ENCODE results near the gene CLEC3B.
A peak's percentile ranks its signal among the peaks of the same experiment; 100 is the strongest.
"Not testable (repeated sequence)": the region's sequence is repeated elsewhere in the genome, so short reads cannot be mapped to it uniquely, and the experiment has no call there.

The CLEC3B gene

DNA sequence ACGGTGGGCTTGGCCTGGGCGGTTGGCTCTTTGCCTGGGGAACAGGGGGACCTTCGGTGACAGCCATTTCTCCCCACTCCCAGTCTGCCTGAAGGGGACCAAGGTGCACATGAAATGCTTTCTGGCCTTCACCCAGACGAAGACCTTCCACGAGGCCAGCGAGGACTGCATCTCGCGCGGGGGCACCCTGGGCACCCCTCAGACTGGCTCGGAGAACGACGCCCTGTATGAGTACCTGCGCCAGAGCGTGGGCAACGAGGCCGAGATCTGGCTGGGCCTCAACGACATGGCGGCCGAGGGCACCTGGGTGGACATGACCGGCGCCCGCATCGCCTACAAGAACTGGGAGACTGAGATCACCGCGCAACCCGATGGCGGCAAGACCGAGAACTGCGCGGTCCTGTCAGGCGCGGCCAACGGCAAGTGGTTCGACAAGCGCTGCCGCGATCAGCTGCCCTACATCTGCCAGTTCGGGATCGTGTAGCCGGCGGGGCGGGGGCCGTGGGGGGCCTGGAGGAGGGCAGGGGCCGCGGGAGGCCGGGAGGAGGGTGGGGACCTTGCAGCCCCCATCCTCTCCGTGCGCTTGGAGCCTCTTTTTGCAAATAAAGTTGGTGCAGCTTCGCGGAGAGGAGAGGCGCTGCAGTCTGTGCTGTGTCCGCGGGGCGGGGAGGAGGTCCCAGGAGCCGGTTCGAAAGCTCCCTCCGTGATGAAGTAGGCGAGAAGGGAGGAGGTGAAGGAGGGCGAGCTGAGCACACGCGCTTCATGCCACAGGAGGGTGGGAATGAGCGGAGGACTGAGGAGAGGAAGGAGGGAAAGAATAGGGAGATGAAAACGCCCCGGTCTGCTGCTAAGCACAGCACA is 9.6 kb downstream of the CLEC3B start:
- DNase-seq (ENCODE audit: low read depth): no peak

DNA sequence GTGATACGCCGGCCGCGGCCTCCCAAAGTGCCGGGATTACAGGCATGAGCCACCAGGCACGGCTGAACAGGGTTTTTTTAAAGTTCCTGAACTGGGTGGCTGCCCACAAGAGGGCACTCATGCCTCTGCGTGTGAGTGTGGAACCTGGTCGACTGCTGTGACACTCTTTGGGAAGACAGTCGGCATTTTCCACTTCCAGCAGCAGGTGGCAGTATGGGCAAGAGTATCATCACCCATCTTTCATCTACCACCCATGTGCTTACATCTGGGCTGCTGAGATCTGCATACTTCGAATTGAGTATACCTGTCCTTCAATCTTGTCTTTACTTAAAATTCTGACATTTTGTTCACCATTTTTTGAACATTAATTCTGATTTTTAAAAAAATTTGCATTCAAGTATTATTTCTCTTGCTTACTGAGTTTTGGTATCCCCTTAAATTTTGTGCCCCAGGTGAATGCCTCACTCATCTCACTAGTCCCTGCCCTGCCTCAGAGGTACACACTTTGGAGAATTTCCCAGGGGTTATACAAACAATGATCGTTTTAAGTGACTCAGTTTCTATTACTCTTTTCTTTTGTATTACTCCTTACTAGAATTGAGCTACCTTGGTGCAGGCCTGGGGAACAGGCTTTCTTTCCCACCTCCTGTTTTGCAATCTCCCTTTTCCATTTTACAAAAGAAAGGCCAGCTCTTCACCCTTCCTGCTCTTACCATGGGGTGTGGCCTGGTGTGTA is 11.8 kb downstream of the CLEC3B start:
- peak; percentile 91 for DNase-seq (ENCODE audit: low read depth)

DNA sequence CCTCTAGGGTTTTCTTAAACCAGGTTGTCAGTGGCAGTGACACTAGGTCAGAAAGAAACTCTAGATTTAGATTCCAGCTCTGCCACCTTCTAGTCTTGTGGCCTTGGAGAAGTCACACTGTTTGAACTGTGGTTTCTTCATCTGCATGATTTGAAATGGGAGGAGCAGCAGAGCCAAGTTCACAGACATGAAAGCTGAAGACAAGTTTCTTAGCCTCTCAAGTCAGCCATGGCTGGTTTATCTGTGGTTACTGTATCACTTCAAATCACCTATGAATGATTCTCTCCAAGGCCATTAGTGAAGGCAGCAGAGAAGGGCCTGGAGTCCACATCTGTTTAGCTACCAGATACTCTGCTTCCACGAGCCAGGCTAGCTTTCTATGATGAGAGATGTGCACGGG is 15.6 kb downstream of the CLEC3B start:
- no peak for DNase-seq (ENCODE audit: low read depth)

- no peak for DNase-seq (ENCODE audit: low read depth)
Measured at GRCh38 chr3:45042162-45042561, 16.1 kb downstream of the CLEC3B start.

GRCh38 chr3:45043728-45044299 is 17.7 kb downstream of the CLEC3B start:
- no peak for DNase-seq (ENCODE audit: low read depth)

- DNase-seq (ENCODE audit: low read depth): no peak
Measured at GRCh38 chr3:45048244-45048643, 22.1 kb downstream of the CLEC3B start.

DNA sequence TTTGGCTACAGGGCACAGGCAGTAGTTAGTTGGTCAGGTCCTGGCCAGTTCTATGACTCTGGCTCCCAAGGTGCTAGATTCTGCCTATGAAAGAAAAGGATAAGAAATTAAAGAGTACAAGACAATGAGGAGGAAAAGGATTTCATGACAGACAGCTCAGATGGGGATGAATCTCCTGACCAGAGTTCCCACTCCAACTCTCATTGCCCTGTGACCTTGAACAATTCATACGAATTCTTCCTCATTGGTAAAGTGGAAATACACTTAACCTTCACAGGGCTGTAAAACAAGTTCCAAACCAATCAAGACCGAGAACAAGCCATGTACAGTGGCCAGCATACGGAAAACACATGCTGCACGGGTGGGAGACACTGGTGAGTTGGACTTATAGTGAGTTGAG is 23.7 kb downstream of the CLEC3B start:
- no peak for DNase-seq (ENCODE audit: low read depth)

- no peak for DNase-seq (ENCODE audit: low read depth)
Measured at GRCh38 chr3:45051685-45052084, 25.6 kb downstream of the CLEC3B start.

DNA sequence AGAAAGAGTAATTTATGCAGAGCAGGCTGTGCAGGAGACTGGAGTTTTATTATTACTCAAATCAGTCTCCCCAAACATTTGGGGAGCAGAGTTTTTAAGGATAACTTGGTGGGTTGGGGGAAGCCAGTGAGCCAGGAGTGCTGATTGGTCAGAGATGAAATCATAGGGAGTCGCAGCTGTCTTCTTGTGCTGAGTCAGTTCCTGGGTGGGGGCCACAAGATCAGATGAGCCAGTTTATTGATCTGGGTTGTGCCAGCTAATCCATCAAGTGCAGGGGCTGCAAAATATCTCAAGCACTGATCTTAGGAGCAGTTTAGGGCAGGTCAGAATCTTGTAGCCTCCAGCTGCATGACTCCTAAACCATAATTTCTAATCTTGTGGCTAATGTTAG is 27.7 kb downstream of the CLEC3B start:
- not testable (repeated sequence) for DNase-seq (ENCODE audit: low read depth)

- no peak for DNase-seq (ENCODE audit: low read depth)
Measured at GRCh38 chr3:45054196-45054857, 28.2 kb downstream of the CLEC3B start.

- no peak for DNase-seq (ENCODE audit: low read depth)
Measured at GRCh38 chr3:45055032-45055410, 28.9 kb downstream of the CLEC3B start.

DNA sequence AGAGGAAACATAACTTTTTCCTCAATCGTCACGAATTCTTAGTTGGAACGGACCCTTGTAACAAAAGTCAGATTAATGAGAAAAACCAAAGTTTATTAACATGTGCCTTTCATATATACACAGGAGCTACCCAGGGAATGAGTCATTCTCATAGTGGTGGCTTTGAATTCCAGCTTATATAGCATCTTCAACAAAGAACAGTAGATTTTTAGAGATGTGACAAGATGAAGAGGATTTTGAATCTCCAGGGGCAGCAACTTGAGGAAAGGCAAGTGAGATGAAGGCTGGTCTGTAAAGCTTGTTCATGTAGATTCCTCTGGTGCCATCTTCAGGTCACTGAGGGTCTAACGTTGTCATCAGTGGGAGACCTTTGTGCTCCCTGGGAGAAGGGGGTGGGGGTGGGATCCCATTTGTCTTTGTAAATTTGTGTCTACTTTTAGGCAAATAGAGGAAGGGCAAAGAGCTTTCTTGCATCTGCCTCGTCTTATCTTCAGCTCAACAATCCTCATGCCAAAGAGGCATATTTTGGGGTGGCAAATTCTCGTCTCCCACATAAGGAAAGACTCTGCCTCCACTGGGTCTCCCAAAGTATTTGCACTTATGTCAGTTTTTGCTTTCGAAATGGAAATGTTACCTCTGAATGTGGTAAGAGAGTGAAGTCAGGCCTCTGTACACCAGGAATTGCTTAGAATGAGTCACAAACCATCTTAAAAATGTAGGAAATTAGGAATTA is 29.5 kb downstream of the CLEC3B start:
- no peak for DNase-seq (ENCODE audit: low read depth)

DNA sequence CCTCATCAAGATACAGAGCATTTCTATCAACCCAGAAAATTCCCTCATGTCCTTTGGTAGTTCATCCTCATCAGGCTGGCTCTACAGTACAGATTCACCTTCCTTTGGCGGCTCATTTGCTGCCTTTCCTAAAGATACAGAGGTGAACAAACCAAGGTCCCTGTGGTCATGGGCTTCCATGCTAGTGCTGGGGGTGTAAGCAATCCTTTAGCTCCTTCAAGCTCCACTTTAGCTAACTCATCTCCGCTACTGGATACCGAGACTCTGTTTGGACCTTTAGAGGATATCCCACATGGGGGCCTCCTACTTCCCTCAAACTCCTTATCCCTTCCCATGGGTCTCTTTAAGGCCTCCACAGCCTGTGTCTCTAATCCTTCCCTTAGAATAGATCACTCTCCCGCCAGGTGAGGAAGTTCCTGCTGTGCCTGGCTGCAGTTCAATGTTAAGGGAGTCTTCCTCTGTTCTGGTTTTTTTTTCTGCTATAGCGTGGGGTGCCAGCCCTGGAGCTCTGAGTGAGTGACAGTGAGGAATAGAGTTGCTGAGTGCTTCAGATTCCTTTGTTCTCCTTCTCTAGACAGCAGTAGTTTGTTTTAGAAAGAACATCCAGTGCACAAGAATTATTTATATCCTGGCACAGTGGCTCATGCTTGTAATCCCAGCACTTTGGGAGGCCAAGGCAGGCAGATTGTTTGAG is 30.7 kb downstream of the CLEC3B start:
- DNase-seq (ENCODE audit: low read depth): no peak

DNA sequence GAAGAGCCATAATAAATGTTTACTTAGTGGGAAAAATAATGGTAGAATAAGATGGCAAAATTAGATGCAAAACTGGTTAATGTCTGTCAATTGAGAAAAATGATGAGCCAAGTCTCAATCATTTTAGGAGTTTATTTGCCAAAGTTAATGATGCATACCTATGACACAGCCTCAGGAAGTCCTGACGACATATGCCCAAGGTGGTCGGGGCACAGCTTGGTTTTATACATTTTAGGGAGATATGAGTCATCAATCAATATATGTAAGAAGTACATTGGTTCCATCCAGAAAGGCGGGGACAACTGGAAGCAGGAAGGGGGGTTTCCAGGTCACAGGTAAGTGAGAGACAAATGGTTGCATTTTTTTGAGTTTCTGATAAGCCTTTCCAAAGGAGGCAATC is 31.5 kb downstream of the CLEC3B start:
- DNase-seq (ENCODE audit: low read depth): no peak

DNA sequence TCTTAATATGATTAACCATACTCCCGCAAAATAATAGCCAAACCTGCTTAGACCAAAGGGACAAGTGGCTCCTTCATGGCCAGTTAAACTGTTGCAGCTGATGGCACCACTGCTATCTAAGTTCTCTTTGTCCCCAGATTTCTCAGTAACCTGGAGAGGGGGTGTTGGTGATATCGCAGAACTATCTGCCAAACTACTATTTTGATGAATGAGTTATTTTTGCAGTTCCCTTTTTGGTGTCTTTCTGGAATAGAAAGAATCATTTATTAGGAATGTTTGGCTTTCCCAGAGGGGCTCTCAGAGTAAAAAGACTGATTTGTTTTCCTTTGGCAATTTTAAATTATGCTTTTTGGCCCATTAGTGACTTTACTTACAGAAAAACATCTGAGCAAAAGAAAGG is 33.0 kb downstream of the CLEC3B start:
- DNase-seq (ENCODE audit: low read depth): no peak

DNA sequence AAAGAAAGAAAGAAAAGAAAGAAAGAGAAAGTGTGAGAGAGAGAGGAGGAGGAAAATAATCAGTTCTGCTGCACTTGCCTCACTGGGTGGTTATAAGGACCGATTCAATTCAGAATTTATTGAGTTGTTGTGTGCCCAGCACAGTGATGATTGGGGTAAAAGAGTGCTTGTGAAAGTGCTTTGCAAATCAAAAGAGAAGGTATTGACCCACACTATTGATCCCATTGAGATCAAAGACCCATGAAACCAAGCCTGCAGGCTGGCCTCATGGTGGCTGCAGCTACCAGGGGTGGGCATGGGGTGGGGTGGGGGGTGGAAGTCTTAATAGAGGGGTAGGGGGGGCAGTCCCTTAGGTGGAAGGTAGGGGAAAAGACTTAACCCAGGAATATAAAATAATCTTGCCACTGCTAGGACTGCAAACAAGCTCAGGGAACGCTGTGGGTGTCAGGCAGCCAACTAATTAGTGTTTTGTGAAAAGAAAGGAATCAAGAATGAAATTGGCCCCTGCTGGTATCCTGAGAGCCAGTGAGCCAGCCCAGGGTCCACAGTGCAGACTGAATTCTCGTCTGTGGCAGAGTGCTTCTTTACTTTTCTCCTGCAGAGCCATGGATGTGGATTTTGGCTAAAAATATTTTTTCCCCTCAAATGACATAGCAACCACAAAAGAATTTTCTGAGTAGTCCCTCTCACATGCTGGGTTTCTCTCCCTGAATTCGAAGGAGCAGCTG is 34.2 kb downstream of the CLEC3B start:
- DNase-seq (ENCODE audit: low read depth): no peak

GRCh38 chr3:45062697-45063070 is 36.6 kb downstream of the CLEC3B start:
- DNase-seq (ENCODE audit: low read depth): no peak

DNA sequence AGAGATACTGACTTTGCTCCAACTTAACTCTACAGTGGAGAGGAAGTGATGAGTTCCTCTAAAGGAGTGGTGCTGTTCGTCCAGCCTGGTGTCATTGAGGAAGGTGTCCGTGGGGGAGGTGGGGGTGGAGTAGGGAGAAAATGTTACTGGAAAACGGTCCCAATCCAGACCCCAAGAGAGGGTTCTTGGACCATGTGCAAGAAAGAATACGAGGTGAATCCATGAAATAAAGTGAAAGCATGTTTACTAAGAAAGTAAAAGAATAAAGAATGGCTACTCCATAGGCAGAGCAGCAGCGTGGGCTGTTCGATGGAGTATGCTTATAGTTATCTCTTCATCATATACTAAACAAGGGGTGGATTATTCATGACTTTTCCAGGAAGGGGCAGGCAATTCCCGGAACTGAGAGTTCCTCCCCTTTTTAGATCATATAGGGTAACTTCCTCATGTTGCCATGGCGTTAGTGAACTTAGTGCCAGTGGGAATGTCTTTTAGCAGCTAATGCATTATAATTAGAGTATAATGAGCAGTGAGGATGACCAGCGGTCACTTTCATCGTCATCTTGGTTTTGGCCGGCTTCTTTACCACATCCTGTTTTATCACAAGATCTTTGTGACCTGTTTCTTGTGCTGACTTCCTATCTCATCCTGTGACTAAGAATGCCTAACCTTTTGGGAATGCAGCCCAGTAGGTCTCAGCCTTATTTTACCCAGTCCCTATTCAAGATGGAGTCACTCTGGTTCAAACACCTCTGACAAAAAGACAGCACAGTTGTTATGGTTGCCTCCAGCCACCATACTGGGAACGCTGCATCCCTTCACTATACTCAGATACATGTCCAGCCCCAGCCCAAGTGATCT is 38.6 kb downstream of the CLEC3B start:
- DNase-seq (ENCODE audit: low read depth): peak; percentile 47

- no peak for DNase-seq (ENCODE audit: low read depth)
Measured at GRCh38 chr3:45065373-45065720, 39.2 kb downstream of the CLEC3B start.

Measured in activated T-cell treated with anti-CD3 and anti-CD28 coated beads for 24 hours (primary cell).